HG02610 (cell line): ENCODE data around the gene KIRREL3.

Experiments used
- ATAC-seq: cut with Tn5 transposase; IDR thresholded peaks from one replicate; pipeline ENCODE4 v1.9.1; 2021; ENCODE audit warnings: mild to moderate bottlenecking, moderate library complexity; ENCODE audit not compliant: unreplicated experiment

The KIRREL3 gene

GRCh38 chr11:126747315-126747714 lies 253.3 kb downstream of the KIRREL3 start:
- ATAC-seq: no peak

- no peak for ATAC-seq
Observed at GRCh38 chr11:126746443-126746842, 254.1 kb downstream of the KIRREL3 start.

- no peak for ATAC-seq
Observed at GRCh38 chr11:126744699-126745098, 255.9 kb downstream of the KIRREL3 start.

- ATAC-seq: no peak
Observed at GRCh38 chr11:126743628-126744027, 256.9 kb downstream of the KIRREL3 start.

- ATAC-seq: no peak
Observed at GRCh38 chr11:126742582-126742981, 258.0 kb downstream of the KIRREL3 start.

GRCh38 chr11:126740846-126741245 lies 259.7 kb downstream of the KIRREL3 start:
- ATAC-seq: no peak

- ATAC-seq: peak; percentile 50
Observed at GRCh38 chr11:126739499-126740145, 260.9 kb downstream of the KIRREL3 start.

- no peak for ATAC-seq
Observed at GRCh38 chr11:126738295-126739031, 262.1 kb downstream of the KIRREL3 start.

GRCh38 chr11:126736682-126737572 lies 263.6 kb downstream of the KIRREL3 start:
- ATAC-seq: no peak

- ATAC-seq: no peak
Observed at GRCh38 chr11:126734752-126735151, 265.8 kb downstream of the KIRREL3 start.

GRCh38 chr11:126733685-126734084 lies 266.9 kb downstream of the KIRREL3 start:
- no peak for ATAC-seq

- peak; percentile 71 for ATAC-seq
Observed at GRCh38 chr11:126732981-126733380, 267.6 kb downstream of the KIRREL3 start.

GRCh38 chr11:126731576-126732142 lies 268.9 kb downstream of the KIRREL3 start:
- no peak for ATAC-seq

GRCh38 chr11:126727381-126727780 lies 273.2 kb downstream of the KIRREL3 start:
- no peak for ATAC-seq

- no peak for ATAC-seq
Observed at GRCh38 chr11:126725521-126725920, 275.0 kb downstream of the KIRREL3 start.

GRCh38 chr11:126725043-126725442 lies 275.5 kb downstream of the KIRREL3 start:
- no peak for ATAC-seq

GRCh38 chr11:126723665-126724045 lies 276.9 kb downstream of the KIRREL3 start:
- ATAC-seq: no peak

GRCh38 chr11:126722956-126723664 lies 277.5 kb downstream of the KIRREL3 start:
- no peak for ATAC-seq

GRCh38 chr11:126722006-126722736 lies 278.4 kb downstream of the KIRREL3 start:
- ATAC-seq: no peak
